ENCODE measurements around the gene THSD8.

DNA sequence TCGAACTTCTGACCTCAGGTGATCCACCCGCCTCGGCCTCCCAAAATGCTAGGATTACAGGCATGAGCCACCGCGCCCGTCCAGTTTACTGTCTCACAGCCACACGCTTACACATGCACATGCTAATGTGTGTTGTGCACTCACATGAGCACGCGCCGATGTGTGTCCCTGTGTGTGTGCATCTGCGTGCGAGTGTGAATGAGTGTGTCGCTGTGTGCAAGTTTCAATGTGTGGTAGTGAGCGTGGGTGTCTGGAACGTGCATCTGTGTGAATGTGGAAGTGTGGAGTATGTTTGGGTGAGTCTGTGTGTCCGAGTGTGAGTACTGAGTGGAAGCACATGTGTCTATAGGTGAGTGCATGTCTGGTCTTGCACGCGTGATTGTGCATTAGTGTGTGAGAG lies 40.6 kb downstream of the THSD8 start:
- TF ChIP-seq CTCF (IDR thresholded peaks at IDR 0.05; ENCODE audit: low read length) (no peak), EZH2phosphoT487 (IDR thresholded peaks at IDR 0.05; ENCODE audit: low read length) (no peak)
